Activated T-helper 2 cell treated with anti-CD3 and anti-CD28 coated beads, Interferon-gamma antibody, Interleukin-2, Interleukin-4, amounts not matched to agents 10 μg/mL and 5 μg/mL and 100 μg/mL, durations not matched to agents 14 hours and 24 hours and 36 hours (primary cell): ENCODE data around the gene TTC17. TPM values are rescaled to one million over a fixed set of nuclear protein-coding genes. Genes with fewer than 3 reads are reported as not detected.
"Not testable (repeated sequence)": the region's sequence is repeated elsewhere in the genome, so short reads cannot be mapped to it uniquely, and the experiment has no call there.

ENCODE experiments used
- DNase-seq: peaks from one replicate; pipeline ENCODE4 v3.0.0; 2021; ENCODE audit warnings: low spot score
- H3K27ac Mint-ChIP-seq: one replicate; pipeline ENCODE4 v1.8.0; 2021; ENCODE audit warnings: mixed read lengths
- H3K27me3 Mint-ChIP-seq: one replicate; pipeline ENCODE4 v1.8.0; 2021; ENCODE audit warnings: low read depth, mixed read lengths
- H3K36me3 Mint-ChIP-seq: one replicate; pipeline ENCODE4 v1.8.0; 2021; ENCODE audit warnings: low read depth, mixed read lengths
- H3K4me1 Mint-ChIP-seq: one replicate; pipeline ENCODE4 v1.8.0; 2021; ENCODE audit warnings: low read depth, mixed read lengths
- H3K4me3 Mint-ChIP-seq: one replicate; pipeline ENCODE4 v1.8.0; 2021; ENCODE audit warnings: low read depth, mild to moderate bottlenecking, moderate library complexity, mixed read lengths
- H3K9me3 Mint-ChIP-seq: one replicate; pipeline ENCODE4 v1.8.0; 2021; ENCODE audit warnings: mixed read lengths
- intact Hi-C: fragments of 100-400 bp; cut with micrococcal nuclease; formaldehyde crosslinking; loops from one replicate; pipeline ENCODE4 v1.15.1; 2023
- total RNA-seq: library from RNA; stranded (reverse); gene quantifications from 2 replicates; pipeline ENCODE4 v1.2.3, GENCODE V29; 2022

Gene TTC17
- total RNA-seq, 1 donor from 2014 or later: 63.5 TPM

- Mint-ChIP-seq H3K4me1 (peaks cover 31% of the 10 kb centered on the region), H3K27ac (no peak overlapping the region), H3K9me3 (no peaks in the 10 kb centered on the region), H3K27me3 (no peaks in the 10 kb centered on the region), H3K4me3 (no peak overlapping the region), H3K36me3 (peaks cover 90% of the 10 kb centered on the region)
- intact Hi-C loops: loop anchor here (2.0 kb wide), 1 partner anchor 38 kb away; the partner anchor contains the start of gene TTC17
- no peak for DNase-seq
These were observed 38.5 kb downstream of the TTC17 start for GRCh38 chr11:43397251-43397650.

DNA sequence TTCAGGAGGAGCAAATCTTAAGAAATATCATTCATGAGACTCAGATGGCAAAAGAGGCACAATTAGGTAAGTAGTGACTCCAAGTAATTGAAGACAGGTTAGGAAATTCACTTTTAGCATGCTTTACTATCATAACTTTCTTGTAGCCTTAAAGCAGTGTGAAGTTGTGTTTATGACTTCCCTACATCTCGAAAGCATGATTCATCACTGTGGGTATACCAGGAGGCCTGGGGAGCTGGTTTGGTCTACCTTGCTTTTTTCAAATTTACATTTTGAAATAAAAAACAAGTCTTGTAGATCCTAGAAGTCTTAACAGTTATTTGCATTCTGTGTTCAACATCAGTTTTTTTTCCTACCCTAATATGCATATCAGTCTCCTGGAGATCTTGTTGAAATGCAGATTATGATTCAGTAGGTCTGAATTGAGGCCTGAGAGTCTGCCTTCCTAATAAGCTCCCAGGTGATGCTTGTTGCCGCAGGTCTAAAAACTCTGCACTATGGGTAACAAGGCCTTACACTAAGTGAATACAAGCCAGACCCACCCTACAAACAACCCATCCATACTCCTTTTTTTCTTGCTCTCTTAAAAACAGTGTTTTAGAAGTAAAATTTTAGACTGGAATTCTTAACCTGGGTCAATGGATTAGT, 41.4 kb downstream of the TTC17 start:
- intact Hi-C loops: no loop called here
- Mint-ChIP-seq H3K4me1 (peaks cover 29% of the 10 kb centered on the region), H3K4me3 (no peak overlapping the region), H3K27me3 (no peaks in the 10 kb centered on the region), H3K36me3 (peaks cover 87% of the 10 kb centered on the region), H3K9me3 (no peaks in the 10 kb centered on the region), H3K27ac (no peak overlapping the region)
- DNase-seq: no peak

DNA sequence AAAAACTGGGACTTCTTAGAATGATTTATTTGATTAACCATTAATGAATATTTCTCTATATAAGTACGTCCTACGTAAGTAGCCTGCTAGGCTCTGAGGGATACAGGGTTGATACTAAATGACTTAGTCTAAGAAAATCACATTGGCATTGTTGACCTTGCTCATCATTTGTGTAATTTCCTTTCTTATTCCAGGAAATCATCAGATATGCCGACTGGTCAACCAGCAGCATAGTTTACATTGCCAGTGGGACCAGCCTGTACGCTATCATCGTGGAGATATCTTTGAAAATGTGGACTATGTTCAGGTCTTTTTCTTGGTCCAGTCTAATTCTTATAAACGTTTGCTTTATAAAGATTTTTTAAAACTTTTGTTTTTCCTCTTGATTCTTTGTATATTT, 42.5 kb downstream of the TTC17 start:
- no peak for DNase-seq
- intact Hi-C loops: no loop called here
- Mint-ChIP-seq H3K27ac (no peak overlapping the region), H3K27me3 (no peaks in the 10 kb centered on the region), H3K9me3 (no peaks in the 10 kb centered on the region), H3K4me1 (peaks cover 26% of the 10 kb centered on the region), H3K4me3 (no peak overlapping the region), H3K36me3 (peaks cover 88% of the 10 kb centered on the region)

GRCh38 chr11:43401811-43402210, 43.1 kb downstream of the TTC17 start:
- H3K4me3 Mint-ChIP-seq, DNase-seq, H3K9me3 Mint-ChIP-seq, H3K27me3 Mint-ChIP-seq, H3K27ac Mint-ChIP-seq, intact Hi-C loops: not testable (repeated sequence)
- Mint-ChIP-seq H3K36me3 (peaks cover 86% of the 10 kb centered on the region), H3K4me1 (peaks cover 21% of the 10 kb centered on the region)

GRCh38 chr11:43403357-43404231, 44.9 kb downstream of the TTC17 start:
- H3K9me3 Mint-ChIP-seq: no peaks in the 10 kb centered on the region
- intact Hi-C loops: no loop called here
- H3K4me1 Mint-ChIP-seq: peaks cover 19% of the 10 kb centered on the region
- DNase-seq: no peak
- H3K4me3 Mint-ChIP-seq: no peak overlapping the region
- H3K36me3 Mint-ChIP-seq: peaks cover 82% of the 10 kb centered on the region
- no peaks in the 10 kb centered on the region for H3K27me3 Mint-ChIP-seq
- H3K27ac Mint-ChIP-seq: no peak overlapping the region

DNA sequence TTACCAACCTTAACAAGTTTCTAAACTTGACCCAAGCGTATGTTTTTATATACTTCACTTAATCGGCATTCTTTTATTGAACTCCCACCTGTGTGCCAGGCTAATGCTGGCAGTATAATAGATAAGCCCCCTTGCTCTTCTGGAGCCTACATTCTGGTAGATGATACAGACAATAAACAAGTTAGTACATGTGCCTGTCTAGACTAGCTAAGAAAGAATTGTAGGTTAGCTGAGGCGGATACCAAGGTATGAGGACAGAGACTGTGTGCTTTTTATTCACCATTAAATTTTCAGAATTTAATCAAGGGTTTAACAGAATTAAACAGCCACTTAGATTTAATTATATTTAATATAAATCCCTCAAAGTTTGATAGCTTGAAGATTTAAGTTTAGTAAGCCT, 45.7 kb downstream of the TTC17 start:
- Mint-ChIP-seq H3K27ac (no peak overlapping the region), H3K4me3 (no peak overlapping the region), H3K36me3 (peaks cover 80% of the 10 kb centered on the region), H3K27me3 (no peaks in the 10 kb centered on the region), H3K4me1 (peaks cover 15% of the 10 kb centered on the region), H3K9me3 (no peaks in the 10 kb centered on the region)
- no peak for DNase-seq
- intact Hi-C loops: no loop called here

GRCh38 chr11:43404836-43405479, 46.2 kb downstream of the TTC17 start:
- Mint-ChIP-seq H3K9me3 (no peaks in the 10 kb centered on the region), H3K4me3 (no peak overlapping the region), H3K27ac (no peak overlapping the region), H3K27me3 (no peaks in the 10 kb centered on the region), H3K36me3 (peaks cover 79% of the 10 kb centered on the region), H3K4me1 (peaks cover 12% of the 10 kb centered on the region)
- no peak for DNase-seq
- intact Hi-C loops: no loop called here

GRCh38 chr11:43408277-43408676, 49.6 kb downstream of the TTC17 start:
- no peak overlapping the region for H3K27ac Mint-ChIP-seq
- peaks cover 73% of the 10 kb centered on the region for H3K36me3 Mint-ChIP-seq
- no peaks in the 10 kb centered on the region for H3K9me3 Mint-ChIP-seq
- H3K4me3 Mint-ChIP-seq: no peak overlapping the region
- no peaks in the 10 kb centered on the region for H3K27me3 Mint-ChIP-seq
- intact Hi-C loops: no loop called here
- peaks cover 13% of the 10 kb centered on the region for H3K4me1 Mint-ChIP-seq
- no peak for DNase-seq

DNA sequence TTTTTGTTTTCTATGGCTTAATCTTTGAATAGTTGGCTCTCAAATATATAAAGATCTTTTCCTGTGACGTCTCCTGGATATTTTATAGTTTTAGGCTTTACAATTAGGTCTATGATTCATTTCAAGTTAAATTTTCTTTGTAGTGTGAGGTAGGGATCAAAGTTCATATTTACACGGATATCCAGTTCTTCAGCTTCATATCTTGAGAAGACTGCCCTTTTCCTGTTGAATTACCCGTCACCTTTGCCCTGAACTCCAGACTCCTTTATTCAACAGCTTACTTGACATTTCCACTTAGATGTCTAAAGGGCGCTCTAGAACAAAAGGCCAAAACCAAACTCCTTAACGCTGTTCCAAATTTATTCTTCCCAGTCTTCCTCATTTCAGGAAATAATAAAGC, 51.7 kb downstream of the TTC17 start:
- H3K27ac Mint-ChIP-seq: no peak overlapping the region
- DNase-seq: no peak
- no peaks in the 10 kb centered on the region for H3K9me3 Mint-ChIP-seq
- peaks cover 66% of the 10 kb centered on the region for H3K36me3 Mint-ChIP-seq
- H3K4me3 Mint-ChIP-seq: no peak overlapping the region
- peaks cover 4% of the 10 kb centered on the region for H3K4me1 Mint-ChIP-seq
- no peaks in the 10 kb centered on the region for H3K27me3 Mint-ChIP-seq
- intact Hi-C loops: no loop called here

DNA sequence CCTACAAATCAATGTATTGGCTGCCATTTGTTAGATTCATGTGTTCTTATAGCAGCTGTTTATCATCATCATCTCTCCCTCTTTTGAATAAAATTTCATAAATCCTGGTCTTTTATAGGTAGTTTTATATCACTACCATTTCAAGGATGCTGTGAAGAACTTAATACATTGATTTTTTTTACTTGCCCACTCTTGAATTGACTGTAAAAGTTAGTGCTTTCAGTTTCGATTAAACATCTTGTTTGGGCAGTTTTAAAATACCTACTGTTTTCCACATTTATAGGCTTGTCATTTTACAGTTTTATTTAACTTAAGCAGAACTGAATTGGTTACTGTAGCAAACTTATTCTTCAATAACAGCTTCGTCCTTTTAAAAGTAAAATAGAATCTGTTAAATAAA, 59.5 kb downstream of the TTC17 start:
- DNase-seq: no peak
- intact Hi-C loops: loop anchor here (2.0 kb wide), 1 partner anchor 59 kb away; the partner anchor contains the start of gene TTC17
- Mint-ChIP-seq H3K36me3 (peaks cover 17% of the 10 kb centered on the region), H3K4me1 (peaks cover 5% of the 10 kb centered on the region), H3K27me3 (no peaks in the 10 kb centered on the region), H3K4me3 (no peak overlapping the region), H3K27ac (no peak overlapping the region), H3K9me3 (no peaks in the 10 kb centered on the region)

GRCh38 chr11:43419460-43419859, 60.7 kb downstream of the TTC17 start:
- Mint-ChIP-seq H3K9me3 (no peaks in the 10 kb centered on the region), H3K27ac (no peak overlapping the region), H3K4me1 (peaks cover 3% of the 10 kb centered on the region), H3K36me3 (peaks cover 17% of the 10 kb centered on the region), H3K27me3 (no peaks in the 10 kb centered on the region), H3K4me3 (no peak overlapping the region)
- intact Hi-C loops: loop anchor here (1.0 to 2.0 kb wide), 2 partner anchors 61 to 108 kb away; partner anchors contain the start of genes API5 and TTC17
- no peak for DNase-seq

GRCh38 chr11:43427971-43428370, 69.3 kb downstream of the TTC17 start:
- intact Hi-C loops: no loop called here
- Mint-ChIP-seq H3K9me3 (no peaks in the 10 kb centered on the region), H3K27ac (no peak overlapping the region), H3K27me3 (no peaks in the 10 kb centered on the region), H3K4me3 (no peak overlapping the region), H3K4me1 (no peaks in the 10 kb centered on the region), H3K36me3 (peaks cover 13% of the 10 kb centered on the region)
- no peak for DNase-seq

GRCh38 chr11:43430916-43431315, 72.2 kb downstream of the TTC17 start:
- DNase-seq, intact Hi-C loops, H3K27ac Mint-ChIP-seq, H3K4me1 Mint-ChIP-seq, H3K4me3 Mint-ChIP-seq, H3K27me3 Mint-ChIP-seq, H3K9me3 Mint-ChIP-seq: not testable (repeated sequence)
- H3K36me3 Mint-ChIP-seq: peaks cover 19% of the 10 kb centered on the region
